ENCODE measurements around the gene NTN1.

NTN1 gene

GRCh38 chr17:9188367-9188766 lies 167.1 kb downstream of the NTN1 start (continued):
- no peak for TF ChIP-seq ZBTB10 (tag by site-specific recombination; IDR thresholded peaks at IDR 0.05)

DNA sequence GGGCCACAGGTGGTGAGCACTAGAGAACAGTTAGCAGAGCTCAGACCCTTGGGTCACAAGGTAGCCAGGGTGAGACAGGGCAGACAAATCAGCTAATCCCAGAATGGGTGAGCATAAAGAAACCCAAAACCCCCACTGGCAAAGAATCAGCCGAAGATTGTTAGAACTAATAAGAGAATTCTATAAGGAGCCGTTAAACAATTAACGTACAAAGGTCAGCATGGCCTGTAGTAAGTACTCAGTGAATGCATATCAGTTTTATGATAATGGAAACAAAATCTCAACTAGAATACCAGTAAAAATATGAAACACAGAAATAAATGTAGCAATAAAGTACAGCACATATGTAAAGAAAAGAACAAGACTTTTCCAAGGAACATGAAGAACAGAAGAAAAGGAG lies 168.6 kb downstream of the NTN1 start:
- ChIA-PET POLR2A (no interaction called here), CTCF (no interaction called here)
- peaks cover 0 to 12% of the 10 kb centered on the region in 2 experiments; a peak in 2 of 3 replicates for H3K36me3 ChIP-seq (ENCODE audit: control insufficient read depth in 2 of 2, insufficient read depth in 1 of 2, low read length in 2 of 2)
- no peaks in the 10 kb centered on the region for H3K4me1 ChIP-seq (ENCODE audit: control insufficient read depth, insufficient read depth, low read length)
- H3K9me3 ChIP-seq (ENCODE audit: control insufficient read depth, insufficient read depth, low read depth, low read length), result no peaks in the 10 kb centered on the region
- TF ChIP-seq, protein P1, sequence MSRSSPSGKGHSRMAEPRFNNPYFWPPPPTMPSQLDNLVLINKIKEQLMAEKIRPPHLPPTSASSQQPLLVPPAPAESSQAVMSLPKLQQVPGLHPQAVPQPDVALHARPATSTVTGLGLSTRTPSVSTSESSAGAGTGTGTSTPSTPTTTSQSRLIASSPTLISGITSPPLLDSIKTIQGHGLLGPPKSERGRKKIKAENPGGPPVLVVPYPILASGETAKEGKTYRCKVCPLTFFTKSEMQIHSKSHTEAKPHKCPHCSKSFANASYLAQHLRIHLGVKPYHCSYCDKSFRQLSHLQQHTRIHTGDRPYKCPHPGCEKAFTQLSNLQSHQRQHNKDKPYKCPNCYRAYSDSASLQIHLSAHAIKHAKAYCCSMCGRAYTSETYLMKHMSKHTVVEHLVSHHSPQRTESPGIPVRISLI (tag by site-specific recombination; IDR thresholded peaks at IDR 0.05), result no peak
- no peak for TF ChIP-seq PRDM1 (tag by site-specific recombination; IDR thresholded peaks at IDR 0.05)
- no peak overlapping the region for H3K27ac ChIP-seq (ENCODE audit: extremely low read depth, low read depth, low read length)
- H3K4me3 ChIP-seq (ENCODE audit: low read depth, low read length), result no peak overlapping the region

DNA sequence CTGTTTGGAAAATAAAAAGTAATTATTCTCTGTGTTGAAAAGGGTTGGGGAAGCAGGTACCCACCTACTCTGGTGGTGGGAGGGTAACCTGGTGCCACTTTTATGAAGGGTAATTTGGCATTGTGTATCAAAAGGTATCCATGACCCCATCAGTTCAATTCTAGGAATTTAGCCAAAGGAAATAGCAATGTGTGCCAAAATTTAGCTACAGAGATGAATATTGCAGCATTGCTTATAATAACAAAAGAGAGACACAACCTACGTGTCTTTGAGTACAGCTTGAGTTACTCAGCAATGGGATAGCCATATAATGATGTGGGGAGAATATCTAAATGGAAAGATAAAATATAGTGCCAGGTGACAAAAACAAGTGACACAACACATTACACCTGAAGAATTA lies 170.7 kb downstream of the NTN1 start:
- Histone ChIP-seq H3K9me3 (ENCODE audit: control insufficient read depth, insufficient read depth, low read depth, low read length) (no peaks in the 10 kb centered on the region), H3K27ac (ENCODE audit: extremely low read depth, low read depth, low read length) (no peak overlapping the region), H3K36me3 (ENCODE audit: control insufficient read depth in 2 of 2, insufficient read depth in 1 of 2, low read length in 2 of 2) (no peaks in the 10 kb centered on the region; a peak in 1 of 3 replicates), H3K4me3 (ENCODE audit: low read depth, low read length) (no peak overlapping the region), H3K4me1 (ENCODE audit: control insufficient read depth, insufficient read depth, low read length) (peaks cover 2% of the 10 kb centered on the region; the same call in 1 of the 2 replicates)
- TF ChIP-seq HOXD13 (CRISPR knock-in tag; IDR thresholded peaks at IDR 0.05; ENCODE audit: borderline replicate concordance), result no peak
- 0 out of 2 replicates have a peak, but pooled peaks have one; percentile 10 for TF ChIP-seq ZFHX2 (tag by site-specific recombination; conservative IDR thresholded peaks at IDR 0.05)
- ChIA-PET CTCF (interaction anchor here (0.7 kb wide), 1 partner anchor 651 kb away, joined by 4 read pairs; no protein-coding TSS in a partner anchor), POLR2A (interaction anchor here (0.7 kb wide), 1 partner anchor 403 kb away, joined by 3 read pairs; no protein-coding TSS in a partner anchor)

DNA sequence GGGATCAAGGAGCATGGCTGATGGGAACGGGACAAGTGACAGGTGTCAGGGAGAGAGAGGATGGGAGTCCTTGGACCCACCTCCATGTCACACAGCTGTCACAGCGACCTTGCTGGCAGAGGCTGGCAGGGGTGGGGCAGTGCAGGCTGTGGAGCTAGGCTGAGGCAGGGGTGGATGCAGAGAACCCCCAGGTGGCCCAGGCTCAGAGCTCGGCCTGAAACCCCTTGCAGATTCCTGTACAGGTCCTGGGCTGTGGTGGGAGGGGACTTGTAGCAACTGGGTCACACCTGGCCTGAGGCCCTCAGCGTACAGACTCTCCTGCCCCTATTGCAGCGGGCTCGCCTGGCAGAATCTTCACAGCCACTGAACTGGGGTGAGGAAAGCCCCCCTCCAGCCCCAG lies 174.1 kb downstream of the NTN1 start:
- peaks cover 2% of the 10 kb centered on the region; the same call in 1 of the 2 replicates for H3K4me1 ChIP-seq (ENCODE audit: control insufficient read depth, insufficient read depth, low read length)
- no peak overlapping the region for H3K27ac ChIP-seq (ENCODE audit: extremely low read depth, low read depth, low read length)
- ChIA-PET CTCF (no interaction called here), POLR2A (no interaction called here)
- no peak overlapping the region for H3K4me3 ChIP-seq (ENCODE audit: low read depth, low read length)
- no peaks in the 10 kb centered on the region for H3K9me3 ChIP-seq (ENCODE audit: control insufficient read depth, insufficient read depth, low read depth, low read length)
- TF ChIP-seq GLIS2 (tag by site-specific recombination; IDR thresholded peaks at IDR 0.05) (no peak), ZBTB11 (tag by site-specific recombination; conservative IDR thresholded peaks at IDR 0.05; ENCODE audit: low read depth) (no peak), ZNF830 (tag by site-specific recombination; IDR thresholded peaks at IDR 0.05; ENCODE audit: low read depth) (no peak), ZNF292 (tag by site-specific recombination; IDR thresholded peaks at IDR 0.05; ENCODE audit: borderline replicate concordance, low read depth) (no peak), ZSCAN16 (tag by site-specific recombination; IDR thresholded peaks at IDR 0.05) (no peak), ZNF280D (tag by site-specific recombination; IDR thresholded peaks at IDR 0.05) (no peak)
- TF ChIP-seq, protein P2, sequence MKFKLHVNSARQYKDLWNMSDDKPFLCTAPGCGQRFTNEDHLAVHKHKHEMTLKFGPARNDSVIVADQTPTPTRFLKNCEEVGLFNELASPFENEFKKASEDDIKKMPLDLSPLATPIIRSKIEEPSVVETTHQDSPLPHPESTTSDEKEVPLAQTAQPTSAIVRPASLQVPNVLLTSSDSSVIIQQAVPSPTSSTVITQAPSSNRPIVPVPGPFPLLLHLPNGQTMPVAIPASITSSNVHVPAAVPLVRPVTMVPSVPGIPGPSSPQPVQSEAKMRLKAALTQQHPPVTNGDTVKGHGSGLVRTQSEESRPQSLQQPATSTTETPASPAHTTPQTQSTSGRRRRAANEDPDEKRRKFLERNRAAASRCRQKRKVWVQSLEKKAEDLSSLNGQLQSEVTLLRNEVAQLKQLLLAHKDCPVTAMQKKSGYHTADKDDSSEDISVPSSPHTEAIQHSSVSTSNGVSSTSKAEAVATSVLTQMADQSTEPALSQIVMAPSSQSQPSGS (tag by site-specific recombination; IDR thresholded peaks at IDR 0.05; ENCODE audit: low read depth), result no peak
- peaks cover 0 to 15% of the 10 kb centered on the region in 2 experiments; a peak in 2 of 3 replicates for H3K36me3 ChIP-seq (ENCODE audit: control insufficient read depth in 2 of 2, insufficient read depth in 1 of 2, low read length in 2 of 2)

Measured in HEK293 (cell line).